SH-SY5Y (cell line): ENCODE data around the gene CELA1.

Source experiments
- GATA2 ChIP-seq: IDR thresholded peaks from 2 replicates; pipeline ENCODE4 v1.6.1; 2011; ENCODE audit warnings: mild to moderate bottlenecking, low read depth, low read length
- GATA3 ChIP-seq: IDR thresholded peaks from 2 replicates; pipeline ENCODE4 v1.6.1; 2011; ENCODE audit warnings: low read depth, mild to moderate bottlenecking, low read length, moderate library complexity

The CELA1 gene

DNA sequence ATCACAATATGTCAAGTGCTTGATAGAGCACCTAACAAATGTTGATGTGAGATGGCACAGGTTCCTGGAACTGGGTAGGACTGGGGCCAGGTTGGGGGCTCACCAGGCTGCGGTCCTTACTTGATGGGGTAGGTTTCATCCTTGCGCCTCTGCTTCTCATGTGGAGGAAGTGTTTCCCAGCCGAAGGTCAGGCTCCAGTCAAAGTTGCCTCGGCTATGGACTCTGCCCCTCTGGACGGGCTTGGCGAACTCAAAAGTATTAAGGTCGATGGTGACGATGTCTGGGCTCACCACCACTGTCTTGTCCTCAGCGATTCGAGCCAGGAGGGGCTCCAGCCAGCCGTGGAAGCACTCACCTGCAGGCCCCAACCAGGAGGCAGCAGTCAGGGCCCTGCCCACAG, 17.5 kb upstream of the CELA1 start:
- TF ChIP-seq GATA2 = no peak
- no peak for TF ChIP-seq GATA3

DNA sequence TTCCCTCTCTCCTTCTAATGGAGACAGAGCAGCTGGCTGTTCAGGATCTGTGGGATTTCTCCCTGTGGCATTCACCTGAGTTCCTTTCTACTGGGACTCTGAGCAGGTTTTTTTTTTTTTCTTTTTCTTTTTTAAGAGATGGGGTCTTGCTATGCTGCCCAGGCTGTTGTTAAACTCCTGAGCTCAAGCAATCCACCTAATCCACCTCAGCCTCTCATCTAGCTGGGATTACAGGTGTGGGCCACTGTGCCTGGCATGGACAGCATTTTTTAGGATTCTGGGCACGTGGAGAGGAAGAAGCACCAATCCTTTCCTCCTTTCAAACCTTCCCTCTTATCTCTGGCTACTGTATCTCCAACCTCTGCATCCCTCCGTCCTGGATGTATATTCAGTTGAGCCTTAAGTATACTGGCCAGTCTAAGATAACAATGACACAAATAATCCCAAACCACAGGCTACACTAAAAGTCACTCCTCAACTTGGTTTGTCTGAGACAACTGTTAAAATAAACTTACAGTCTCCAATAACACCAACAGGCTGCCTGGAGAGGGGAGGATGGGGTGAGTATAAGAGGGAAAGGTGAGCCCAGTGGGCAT, 16.4 kb upstream of the CELA1 start:
- no peak for TF ChIP-seq GATA3
- no peak for TF ChIP-seq GATA2

DNA sequence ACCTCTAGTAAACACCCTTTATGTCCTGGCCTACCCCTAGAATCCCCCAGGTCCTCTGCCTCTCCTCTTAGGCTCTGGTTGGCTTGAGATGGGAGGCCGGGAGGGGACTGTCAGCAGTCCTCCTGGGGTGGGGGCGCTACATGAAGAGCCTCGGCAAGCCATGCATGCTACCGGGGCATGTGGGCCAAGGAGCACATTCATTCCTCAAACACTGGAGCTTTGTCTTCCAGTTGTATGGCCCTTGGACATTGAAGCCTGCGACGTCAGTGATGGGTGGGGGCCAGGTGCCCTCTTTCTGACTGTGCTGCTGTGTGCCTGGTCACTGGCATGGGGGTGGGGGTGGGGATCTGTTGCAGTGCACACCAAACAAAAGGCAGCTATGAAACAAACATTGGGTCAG, 15.8 kb upstream of the CELA1 start:
- no peak for TF ChIP-seq GATA2
- TF ChIP-seq GATA3 = no peak

DNA sequence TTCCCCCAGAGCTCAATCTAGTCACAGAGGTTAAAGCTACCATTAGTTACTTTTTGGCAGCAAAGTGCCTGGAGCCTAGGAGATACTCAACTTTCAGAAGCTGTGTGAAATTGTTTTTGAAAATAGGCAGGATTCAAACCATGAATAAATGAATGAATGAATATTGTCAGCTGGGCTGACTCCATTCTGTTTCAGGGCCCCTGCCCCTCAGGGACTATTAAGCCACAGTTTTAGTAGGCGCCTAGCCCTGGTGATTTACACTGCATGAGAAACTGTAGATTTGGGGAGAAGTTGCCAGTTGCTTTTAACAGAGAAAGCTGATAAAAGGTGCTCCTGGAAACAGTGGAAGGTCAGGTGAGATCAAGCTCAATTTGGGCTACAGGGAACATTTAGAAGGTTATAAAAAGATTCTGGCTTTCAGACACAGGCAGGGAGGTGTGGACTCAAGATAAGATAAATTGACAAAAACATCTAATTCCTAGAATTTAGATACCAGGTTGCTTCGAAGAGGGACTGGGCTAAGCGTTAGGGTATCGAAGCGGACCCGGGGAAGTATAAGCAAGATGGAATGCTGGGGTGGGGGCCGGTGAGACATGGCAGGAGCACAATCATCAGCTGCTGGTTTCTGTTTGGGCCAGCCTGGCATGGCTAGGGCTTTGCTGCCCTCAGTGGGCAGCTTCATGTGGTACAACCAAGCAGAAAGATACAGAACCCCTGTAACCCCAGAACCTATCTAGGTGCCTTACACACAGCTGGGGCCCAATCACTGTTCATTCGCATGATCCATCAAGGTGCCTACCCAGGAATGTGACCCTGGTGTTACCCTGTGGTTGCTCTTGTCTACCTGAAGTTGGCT, 14.9 kb upstream of the CELA1 start:
- no peak for TF ChIP-seq GATA2
- TF ChIP-seq GATA3 = no peak

DNA sequence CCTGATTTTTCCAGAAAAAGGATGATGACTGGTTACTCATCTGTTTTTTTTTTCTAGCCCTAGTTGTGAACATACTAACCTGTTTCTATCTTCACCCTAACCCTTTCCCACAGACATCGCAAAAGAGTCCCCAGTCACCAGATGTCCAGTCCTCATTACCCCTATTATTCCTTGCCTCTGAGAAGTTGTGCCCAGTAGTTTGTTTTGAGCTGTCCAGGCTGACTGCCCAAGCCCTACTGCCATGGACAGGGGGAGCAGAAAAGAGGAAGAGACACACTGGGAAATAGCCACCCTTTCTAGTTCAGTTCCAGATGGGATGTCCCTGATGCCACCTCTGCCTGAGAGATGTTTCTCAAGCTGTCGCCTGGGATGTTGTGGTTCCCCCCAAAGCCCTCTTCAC, 13.8 kb upstream of the CELA1 start:
- TF ChIP-seq GATA3 = no peak
- no peak for TF ChIP-seq GATA2

- TF ChIP-seq GATA2 = no peak
- no peak for TF ChIP-seq GATA3
Observed at GRCh38 chr12:51359851-51360250, 13.4 kb upstream of the CELA1 start.

DNA sequence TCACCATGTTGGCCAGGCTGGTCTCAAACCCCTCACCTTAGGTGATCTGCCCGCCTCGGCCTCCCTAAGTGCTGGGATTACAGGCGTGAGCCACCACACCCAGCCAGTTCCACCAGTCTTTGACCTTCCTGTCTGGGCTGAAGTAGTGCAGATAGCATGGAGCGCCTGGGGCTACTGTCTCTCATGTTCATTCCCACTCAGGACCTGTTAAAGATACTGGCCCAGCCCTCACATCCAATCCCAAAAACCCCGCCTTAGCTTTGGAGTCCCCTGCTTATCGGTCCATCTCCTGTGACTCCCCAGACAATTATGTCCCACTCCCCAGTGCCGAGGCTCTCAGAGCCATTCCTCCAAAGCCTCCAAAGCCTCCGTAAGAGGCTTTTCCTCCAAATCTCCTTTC, 12.0 kb upstream of the CELA1 start:
- no peak for TF ChIP-seq GATA3

- TF ChIP-seq GATA3 (no peak), GATA2 (no peak)
Observed at GRCh38 chr12:51357374-51358047, 11.0 kb upstream of the CELA1 start.

DNA sequence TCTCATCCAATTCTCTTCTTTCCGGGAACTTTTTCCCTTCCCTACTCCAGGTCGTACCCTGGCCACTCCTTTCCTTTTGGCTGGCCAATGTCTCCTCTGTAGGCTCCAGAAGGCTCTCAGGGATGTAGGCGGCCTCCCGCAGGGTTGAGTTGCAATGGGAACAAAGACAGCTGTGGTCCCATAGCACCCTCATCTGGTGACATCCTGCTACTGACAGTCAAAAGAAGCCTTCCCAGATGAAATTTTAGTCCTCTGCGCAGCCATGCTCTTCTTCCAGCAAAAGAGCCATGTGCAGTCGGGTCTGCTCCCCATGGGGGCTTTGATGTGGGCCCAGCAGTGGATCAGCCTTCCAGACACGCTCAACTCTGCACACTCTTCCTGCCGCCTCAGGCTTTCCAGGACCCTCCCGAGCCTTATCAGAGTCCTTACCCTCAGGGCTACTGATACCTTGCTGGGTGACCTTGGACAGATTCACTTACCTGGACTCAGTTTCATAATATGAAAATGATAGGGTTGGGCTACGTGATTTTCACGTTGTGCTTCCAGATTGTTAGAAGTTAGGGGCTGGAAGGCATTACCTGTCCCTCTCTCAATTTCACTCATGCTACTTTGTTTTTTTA, 5.5 kb upstream of the CELA1 start:
- TF ChIP-seq GATA2 (no peak), GATA3 (no peak)

GRCh38 chr12:51349026-51349425, 2.5 kb upstream of the CELA1 start:
- no peak for TF ChIP-seq GATA3
- TF ChIP-seq GATA2 = no peak

DNA sequence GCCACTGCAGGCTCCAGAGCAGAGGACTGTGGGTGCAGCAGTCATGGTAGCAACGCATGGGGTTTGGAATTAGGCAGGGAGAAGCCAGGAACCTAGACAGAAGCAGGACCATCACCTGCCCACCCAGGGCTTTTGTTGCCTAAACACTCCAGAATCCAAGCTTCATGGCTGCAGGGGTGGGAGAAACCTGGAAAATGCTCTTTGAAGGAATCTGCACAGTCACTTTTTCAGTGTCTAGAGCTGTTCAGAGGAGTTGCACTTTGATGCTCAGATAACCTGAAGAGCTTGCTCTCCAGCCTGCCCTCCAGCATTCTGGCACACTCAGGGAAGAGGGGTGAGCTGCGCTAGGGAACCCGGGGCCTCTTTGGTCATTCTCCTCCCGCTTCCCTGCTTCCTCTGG, 1.6 kb upstream of the CELA1 start:
- TF ChIP-seq GATA2 = no peak
- no peak for TF ChIP-seq GATA3

DNA sequence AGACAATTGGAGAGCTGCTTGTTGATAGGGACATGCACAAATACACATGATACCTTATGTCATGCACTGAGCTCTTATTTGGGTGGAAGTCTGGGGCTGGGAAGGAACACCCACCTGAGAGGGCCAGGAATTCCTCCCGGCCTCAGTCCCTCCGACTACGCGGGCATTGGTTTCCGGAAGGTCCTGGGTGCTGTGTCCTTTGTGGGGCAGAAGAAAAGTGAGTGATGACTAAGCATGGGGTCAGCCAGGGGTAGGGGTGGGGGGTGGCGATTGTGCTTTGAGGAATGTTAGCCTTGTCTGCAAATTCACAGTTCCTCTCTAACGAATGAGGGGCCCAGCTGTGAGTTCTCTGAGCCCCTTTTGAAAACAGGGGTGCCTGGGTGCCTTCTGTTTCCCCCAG, 798 bp downstream of the CELA1 start:
- TF ChIP-seq GATA2 (no peak), GATA3 (no peak)

- no peak for TF ChIP-seq GATA2
- TF ChIP-seq GATA3 = no peak
Observed at GRCh38 chr12:51343201-51343600, 3.3 kb downstream of the CELA1 start.

- no peak for TF ChIP-seq GATA3
- no peak for TF ChIP-seq GATA2
Observed at GRCh38 chr12:51342416-51342815, 4.1 kb downstream of the CELA1 start.
